ENCODE results near the gene ZNF22. TPM values are rescaled to one million over a fixed set of nuclear protein-coding genes. Genes with fewer than 3 reads are reported as not detected.

The ZNF22 gene
- total RNA-seq, 2 experiments from 2014 or later: 42.8 TPM

GRCh38 chr10:44975431-44976331 is 25.0 kb upstream of the ZNF22 start:
- POLR2A ChIA-PET: interaction anchor here (0.6 to 3.5 kb wide), 3 partner anchors 20 to 1552 kb away, joined by 3 to 9 read pairs (median 3); no protein-coding TSS in a partner anchor

GRCh38 chr10:44976352-44977198 is 24.1 kb upstream of the ZNF22 start:
- POLR2A ChIA-PET: interaction anchor here (1.4 to 3.5 kb wide), 2 partner anchors 19 to 44 kb away, joined by 3 to 9 read pairs; no protein-coding TSS in a partner anchor
- H3K4me1 Mint-ChIP-seq: peaks cover 6% of the 10 kb centered on the region
- no peaks in the 10 kb centered on the region for H3K9me3 Mint-ChIP-seq
- DNase-seq: no peak
- H3K27me3 Mint-ChIP-seq: no peaks in the 10 kb centered on the region
- peak overlapping the region; percentile 40 for H3K27ac Mint-ChIP-seq
- H3K4me3 Mint-ChIP-seq: no peak overlapping the region
- no peak for ATAC-seq (ENCODE audit: low read depth)
- H3K36me3 Mint-ChIP-seq: no peaks in the 10 kb centered on the region

More at GRCh38 chr10:44975431-44976331, 25.0 kb upstream of the ZNF22 start:
- Mint-ChIP-seq H3K27me3 (no peaks in the 10 kb centered on the region), H3K9me3 (no peaks in the 10 kb centered on the region), H3K4me3 (no peak overlapping the region), H3K27ac (peak overlapping the region; percentile 51), H3K4me1 (peaks cover 2% of the 10 kb centered on the region), H3K36me3 (no peaks in the 10 kb centered on the region)
- ATAC-seq (ENCODE audit: low read depth) (no peak), DNase-seq (no peak)

GRCh38 chr10:44977287-44978212 is 23.2 kb upstream of the ZNF22 start:
- no peak for ATAC-seq (ENCODE audit: low read depth)
- no peaks in the 10 kb centered on the region for H3K9me3 Mint-ChIP-seq
- H3K27ac Mint-ChIP-seq: no peak overlapping the region
- POLR2A ChIA-PET: interaction anchor here (3.5 kb wide), 1 partner anchor 45 kb away, joined by 9 read pairs; no protein-coding TSS in a partner anchor
- H3K36me3 Mint-ChIP-seq: no peaks in the 10 kb centered on the region
- H3K4me3 Mint-ChIP-seq: no peak overlapping the region
- H3K4me1 Mint-ChIP-seq: peaks cover 6% of the 10 kb centered on the region
- H3K27me3 Mint-ChIP-seq: no peaks in the 10 kb centered on the region
- DNase-seq: no peak

GRCh38 chr10:44978213-44978569 is 22.5 kb upstream of the ZNF22 start:
- POLR2A ChIA-PET: interaction anchor here (1.4 kb wide), 1 partner anchor 9 kb away, joined by 6 read pairs; no protein-coding TSS in a partner anchor
- H3K9me3 Mint-ChIP-seq: no peaks in the 10 kb centered on the region
- H3K36me3 Mint-ChIP-seq: no peaks in the 10 kb centered on the region
- no peaks in the 10 kb centered on the region for H3K27me3 Mint-ChIP-seq
- DNase-seq (no peak), ATAC-seq (ENCODE audit: low read depth) (no peak)
- H3K4me3 Mint-ChIP-seq: no peak overlapping the region
- no peak overlapping the region for H3K27ac Mint-ChIP-seq
- H3K4me1 Mint-ChIP-seq: peaks cover 6% of the 10 kb centered on the region

- H3K27ac Mint-ChIP-seq: no peak within 1 kb of the TSS
- no peak for ATAC-seq (ENCODE audit: low read depth)
- POLR2A ChIA-PET: interaction anchor here (0.8 to 1.4 kb wide), 2 partner anchors 10 to 14 kb away, joined by 3 to 6 read pairs; no protein-coding TSS in a partner anchor
Observed at GRCh38 chr10:44978570-44979280, 22.0 kb upstream of the ZNF22 start, which contains the start of gene DEPP1. DEPP1 (minus strand) TSS chr10:44978809; CDS start chr10:44978030, 779 bp downstream.

GRCh38 chr10:44979281-44980191 is 21.2 kb upstream of the ZNF22 start:
- H3K27ac Mint-ChIP-seq: no peak overlapping the region
- POLR2A ChIA-PET: interaction anchor here (0.8 to 1.4 kb wide), 2 partner anchors 10 to 13 kb away, joined by 3 to 6 read pairs; no protein-coding TSS in a partner anchor

More at GRCh38 chr10:44978570-44979280, 22.0 kb upstream of the ZNF22 start, which contains the start of gene DEPP1:
- H3K36me3 Mint-ChIP-seq: no peaks in the 10 kb centered on the region
- H3K27me3 Mint-ChIP-seq: no peaks in the 10 kb centered on the region
- H3K9me3 Mint-ChIP-seq: no peaks in the 10 kb centered on the region
- no peak for DNase-seq
- peaks cover 4% of the 10 kb centered on the region for H3K4me1 Mint-ChIP-seq
- H3K4me3 Mint-ChIP-seq: no peak within 1 kb of the TSS

GRCh38 chr10:44980309-44981171 is 20.2 kb upstream of the ZNF22 start:
- H3K27ac Mint-ChIP-seq: no peak overlapping the region
- no peaks in the 10 kb centered on the region for H3K9me3 Mint-ChIP-seq
- POLR2A ChIA-PET: interaction anchor here (1.0 kb wide), 1 partner anchor 20 kb away, joined by 3 read pairs; no protein-coding TSS in a partner anchor
- no peaks in the 10 kb centered on the region for H3K36me3 Mint-ChIP-seq
- peaks cover 1% of the 10 kb centered on the region for H3K27me3 Mint-ChIP-seq
- DNase-seq (no peak), ATAC-seq (ENCODE audit: low read depth) (no peak)
- H3K4me3 Mint-ChIP-seq: no peak overlapping the region
- H3K4me1 Mint-ChIP-seq: peaks cover 4% of the 10 kb centered on the region

More at GRCh38 chr10:44979281-44980191, 21.2 kb upstream of the ZNF22 start:
- no peak overlapping the region for H3K4me3 Mint-ChIP-seq
- H3K27me3 Mint-ChIP-seq: no peaks in the 10 kb centered on the region
- H3K36me3 Mint-ChIP-seq: no peaks in the 10 kb centered on the region
- H3K4me1 Mint-ChIP-seq: peaks cover 4% of the 10 kb centered on the region
- DNase-seq (no peak), ATAC-seq (ENCODE audit: low read depth) (no peak)
- H3K9me3 Mint-ChIP-seq: no peaks in the 10 kb centered on the region

GRCh38 chr10:44981172-44982113 is 19.3 kb upstream of the ZNF22 start:
- ATAC-seq (ENCODE audit: low read depth) (no peak), DNase-seq (no peak)
- Mint-ChIP-seq H3K4me3 (no peak overlapping the region), H3K27me3 (peaks cover 1% of the 10 kb centered on the region), H3K4me1 (peaks cover 5% of the 10 kb centered on the region), H3K36me3 (no peaks in the 10 kb centered on the region), H3K27ac (peak overlapping the region; percentile 25), H3K9me3 (no peaks in the 10 kb centered on the region)
- POLR2A ChIA-PET: interaction anchor here (1.0 kb wide), 1 partner anchor 19 kb away, joined by 3 read pairs; no protein-coding TSS in a partner anchor

- no peak overlapping the region for H3K27ac Mint-ChIP-seq
- no peaks in the 10 kb centered on the region for H3K36me3 Mint-ChIP-seq
- POLR2A ChIA-PET: no interaction called here
- ATAC-seq (ENCODE audit: low read depth): no peak
- no peak overlapping the region for H3K4me3 Mint-ChIP-seq
- H3K27me3 Mint-ChIP-seq: peaks cover 1% of the 10 kb centered on the region
- no peak for DNase-seq
- no peaks in the 10 kb centered on the region for H3K9me3 Mint-ChIP-seq
- peaks cover 8% of the 10 kb centered on the region for H3K4me1 Mint-ChIP-seq
Observed at GRCh38 chr10:44982114-44982460, 18.6 kb upstream of the ZNF22 start.

GRCh38 chr10:44982496-44982895 is 18.2 kb upstream of the ZNF22 start:
- no peak for DNase-seq
- Mint-ChIP-seq H3K27me3 (peaks cover 1% of the 10 kb centered on the region), H3K9me3 (no peaks in the 10 kb centered on the region), H3K27ac (no peak overlapping the region), H3K36me3 (no peaks in the 10 kb centered on the region), H3K4me1 (peaks cover 8% of the 10 kb centered on the region), H3K4me3 (no peak overlapping the region)
- POLR2A ChIA-PET: no interaction called here
- ATAC-seq (ENCODE audit: low read depth): no peak

All from activated naive CD8-positive, alpha-beta T cell treated with anti-CD3 and anti-CD28 coated beads, Interleukin-2, amount 10 ng/mL, durations not matched to agents 7 days and 5 days (primary cell).